ENCODE results near the gene ZNF559.

The ZNF559 gene

GRCh38 chr19:9353011-9353410 is 29.0 kb downstream of the ZNF559 start:
- TF ChIP-seq, protein P1, sequence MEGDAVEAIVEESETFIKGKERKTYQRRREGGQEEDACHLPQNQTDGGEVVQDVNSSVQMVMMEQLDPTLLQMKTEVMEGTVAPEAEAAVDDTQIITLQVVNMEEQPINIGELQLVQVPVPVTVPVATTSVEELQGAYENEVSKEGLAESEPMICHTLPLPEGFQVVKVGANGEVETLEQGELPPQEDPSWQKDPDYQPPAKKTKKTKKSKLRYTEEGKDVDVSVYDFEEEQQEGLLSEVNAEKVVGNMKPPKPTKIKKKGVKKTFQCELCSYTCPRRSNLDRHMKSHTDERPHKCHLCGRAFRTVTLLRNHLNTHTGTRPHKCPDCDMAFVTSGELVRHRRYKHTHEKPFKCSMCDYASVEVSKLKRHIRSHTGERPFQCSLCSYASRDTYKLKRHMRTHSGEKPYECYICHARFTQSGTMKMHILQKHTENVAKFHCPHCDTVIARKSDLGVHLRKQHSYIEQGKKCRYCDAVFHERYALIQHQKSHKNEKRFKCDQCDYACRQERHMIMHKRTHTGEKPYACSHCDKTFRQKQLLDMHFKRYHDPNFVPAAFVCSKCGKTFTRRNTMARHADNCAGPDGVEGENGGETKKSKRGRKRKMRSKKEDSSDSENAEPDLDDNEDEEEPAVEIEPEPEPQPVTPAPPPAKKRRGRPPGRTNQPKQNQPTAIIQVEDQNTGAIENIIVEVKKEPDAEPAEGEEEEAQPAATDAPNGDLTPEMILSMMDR (IDR thresholded peaks at IDR 0.05; ENCODE audit: low read length): no peak
- TF ChIP-seq EZH2phosphoT487 (IDR thresholded peaks at IDR 0.05; ENCODE audit: low read length) (no peak), EZH2 (optimal IDR thresholded peaks at IDR 0.05; ENCODE audit: low read depth, low read length) (no peak)
- no peak for DNase-seq
- no peaks in the 10 kb centered on the region for H4K20me1 ChIP-seq (ENCODE audit: insufficient read depth, low read length)
- no peak overlapping the region for H3K4me3 ChIP-seq (ENCODE audit: low read length)
- no peaks in the 10 kb centered on the region for H3F3A ChIP-seq (ENCODE audit: insufficient read depth, low read length)
- no peak overlapping the region for H3K9ac ChIP-seq (ENCODE audit: low read length)
- no peaks in the 10 kb centered on the region for H3K9me2 ChIP-seq (replicated peaks; ENCODE audit: insufficient read depth, low read length)
- H2AFZ ChIP-seq (ENCODE audit: low read length): no peak overlapping the region
- H3K9me3 ChIP-seq (replicated peaks; ENCODE audit: insufficient read depth, low read length): no peaks in the 10 kb centered on the region
- H3K27ac ChIP-seq (ENCODE audit: low read length): no peak overlapping the region
- H3K79me2 ChIP-seq (ENCODE audit: low read length): no peaks in the 10 kb centered on the region
- H3K4me1 ChIP-seq (ENCODE audit: low read length): no peaks in the 10 kb centered on the region
- no peak overlapping the region for H3K4me2 ChIP-seq (ENCODE audit: low read depth, low read length)
- no peaks in the 10 kb centered on the region for H3K27me3 ChIP-seq (replicated peaks; ENCODE audit: insufficient read depth, low read length)
- H3K36me3 ChIP-seq (replicated peaks; ENCODE audit: insufficient read depth, low read length): no peaks in the 10 kb centered on the region

DNA sequence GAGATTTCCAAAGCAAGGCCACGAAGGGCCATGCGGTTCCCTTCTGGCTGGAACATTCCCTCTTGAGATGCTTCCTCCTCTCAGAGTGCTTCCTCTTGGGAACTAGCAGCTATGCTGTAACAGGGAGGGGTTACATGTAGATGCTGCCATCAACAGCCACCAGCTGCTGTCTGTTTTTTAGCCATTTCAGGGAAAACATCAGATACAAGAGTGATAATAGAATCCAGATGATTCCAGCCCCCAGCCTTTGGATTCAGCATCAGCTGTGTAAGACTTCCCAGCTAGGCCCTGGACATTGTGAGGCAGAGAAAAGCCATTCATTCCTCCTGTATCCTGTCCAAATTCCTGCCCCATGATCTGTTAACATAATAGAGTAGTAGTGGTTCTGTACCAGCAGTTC is 30.7 kb downstream of the ZNF559 start:
- Histone ChIP-seq H3K4me2 (ENCODE audit: low read depth, low read length) (no peak overlapping the region), H3K9ac (ENCODE audit: low read length) (no peak overlapping the region), H3K36me3 (replicated peaks; ENCODE audit: insufficient read depth, low read length) (no peaks in the 10 kb centered on the region), H3K4me3 (ENCODE audit: low read length) (no peak overlapping the region), H3F3A (ENCODE audit: insufficient read depth, low read length) (no peaks in the 10 kb centered on the region), H3K4me1 (ENCODE audit: low read length) (no peaks in the 10 kb centered on the region), H3K79me2 (ENCODE audit: low read length) (no peaks in the 10 kb centered on the region), H3K9me2 (replicated peaks; ENCODE audit: insufficient read depth, low read length) (no peaks in the 10 kb centered on the region), H3K27me3 (replicated peaks; ENCODE audit: insufficient read depth, low read length) (no peaks in the 10 kb centered on the region), H4K20me1 (ENCODE audit: insufficient read depth, low read length) (no peaks in the 10 kb centered on the region), H2AFZ (ENCODE audit: low read length) (no peak overlapping the region), H3K9me3 (replicated peaks; ENCODE audit: insufficient read depth, low read length) (no peaks in the 10 kb centered on the region), H3K27ac (ENCODE audit: low read length) (no peak overlapping the region)
- DNase-seq: no peak
- TF ChIP-seq EZH2 (optimal IDR thresholded peaks at IDR 0.05; ENCODE audit: low read depth, low read length) (no peak), EZH2phosphoT487 (IDR thresholded peaks at IDR 0.05; ENCODE audit: low read length) (no peak)
- TF ChIP-seq, protein P1 (IDR thresholded peaks at IDR 0.05; ENCODE audit: low read length): no peak

- Histone ChIP-seq H3K4me2 (ENCODE audit: low read depth, low read length) (no peak within 1 kb of the TSS), H3K27me3 (replicated peaks; ENCODE audit: insufficient read depth, low read length) (no peaks in the 10 kb centered on the region), H4K20me1 (ENCODE audit: insufficient read depth, low read length) (no peaks in the 10 kb centered on the region), H3K4me1 (ENCODE audit: low read length) (no peaks in the 10 kb centered on the region), H3K36me3 (replicated peaks; ENCODE audit: insufficient read depth, low read length) (no peaks in the 10 kb centered on the region), H3K4me3 (ENCODE audit: low read length) (no peak within 1 kb of the TSS), H3K79me2 (ENCODE audit: low read length) (no peaks in the 10 kb centered on the region), H3K27ac (ENCODE audit: low read length) (no peak within 1 kb of the TSS), H3K9ac (ENCODE audit: low read length) (no peak within 1 kb of the TSS), H2AFZ (ENCODE audit: low read length) (no peak within 1 kb of the TSS), H3K9me3 (replicated peaks; ENCODE audit: insufficient read depth, low read length) (no peaks in the 10 kb centered on the region), H3F3A (ENCODE audit: insufficient read depth, low read length) (no peaks in the 10 kb centered on the region), H3K9me2 (replicated peaks; ENCODE audit: insufficient read depth, low read length) (no peaks in the 10 kb centered on the region)
- no peak for TF ChIP-seq EZH2phosphoT487 (IDR thresholded peaks at IDR 0.05; ENCODE audit: low read length)
- TF ChIP-seq EZH2 (optimal IDR thresholded peaks at IDR 0.05; ENCODE audit: low read depth, low read length): no peak
- TF ChIP-seq, protein P1 (IDR thresholded peaks at IDR 0.05; ENCODE audit: low read length): no peak
- DNase-seq: no peak
Observed at GRCh38 chr19:9362905-9363304, 38.9 kb downstream of the ZNF559 start, which contains the start of gene ZNF177. Gene ZNF177 (plus strand): TSS chr19:9363013. CDS start chr19:9378312, 15,299 bp downstream.
